HG02970 (cell line): ENCODE data around the gene RTCB.
"Not testable (repeated sequence)": the region's sequence is repeated elsewhere in the genome, so short reads cannot be mapped to it uniquely, and the experiment has no call there.

Experiments
- ATAC-seq: cut with Tn5 transposase; IDR thresholded peaks from one replicate; pipeline ENCODE4 v1.9.1; 2021; ENCODE audit warnings: mild to moderate bottlenecking, moderate library complexity, moderate number of reproducible peaks; ENCODE audit not compliant: unreplicated experiment, low FRiP score

The RTCB gene

GRCh38 chr22:32396255-32396654 is 15.8 kb downstream of the RTCB start:
- ATAC-seq: no peak

- ATAC-seq: no peak
Measured at GRCh38 chr22:32395107-32395506, 16.9 kb downstream of the RTCB start.

GRCh38 chr22:32389685-32390084 is 22.4 kb downstream of the RTCB start:
- no peak for ATAC-seq

GRCh38 chr22:32385681-32386080 is 26.4 kb downstream of the RTCB start:
- no peak for ATAC-seq

- no peak for ATAC-seq
Measured at GRCh38 chr22:32380991-32381390, 31.1 kb downstream of the RTCB start.

- ATAC-seq: no peak
Measured at GRCh38 chr22:32378707-32379272, 33.3 kb downstream of the RTCB start.

GRCh38 chr22:32376681-32377080 is 35.4 kb downstream of the RTCB start:
- ATAC-seq: no peak

- no peak for ATAC-seq
Measured at GRCh38 chr22:32375678-32376450, 36.2 kb downstream of the RTCB start.

- ATAC-seq: no peak
Measured at GRCh38 chr22:32364210-32364609, 47.8 kb downstream of the RTCB start.

GRCh38 chr22:32361257-32361656 is 50.8 kb downstream of the RTCB start:
- ATAC-seq: no peak

- ATAC-seq: not testable (repeated sequence)
Measured at GRCh38 chr22:32360096-32360495, 52.0 kb downstream of the RTCB start.

GRCh38 chr22:32357567-32357966 is 54.5 kb downstream of the RTCB start, which contains the start of gene RFPL3:
Gene RFPL3 (plus strand): TSS chr22:32357867. CDS start chr22:32358072, 205 bp downstream.
- ATAC-seq: not testable (repeated sequence)

- ATAC-seq: no peak
Measured at GRCh38 chr22:32355760-32356159, 56.3 kb downstream of the RTCB start.

- ATAC-seq: no peak
Measured at GRCh38 chr22:32354360-32355351, 57.4 kb downstream of the RTCB start.

- no peak for ATAC-seq
Measured at GRCh38 chr22:32353840-32354239, 58.2 kb downstream of the RTCB start.

GRCh38 chr22:32353292-32353691 is 58.8 kb downstream of the RTCB start:
- ATAC-seq: no peak

- ATAC-seq: no peak
Measured at GRCh38 chr22:32352681-32353080, 59.4 kb downstream of the RTCB start.

- not testable (repeated sequence) for ATAC-seq
Measured at GRCh38 chr22:32351875-32352274, 60.2 kb downstream of the RTCB start.

GRCh38 chr22:32348031-32348611 is 63.9 kb downstream of the RTCB start:
- ATAC-seq: no peak

GRCh38 chr22:32343941-32344340 is 68.1 kb downstream of the RTCB start:
- ATAC-seq: no peak

- ATAC-seq: no peak
Measured at GRCh38 chr22:32342977-32343376, 69.1 kb downstream of the RTCB start.
